Ishikawa (cell line): ENCODE results near the gene IL1F10.

ENCODE experiments used
- CEBPB ChIP-seq: IDR thresholded peaks from 2 replicates; pipeline ENCODE4 v1.6.1; 2012
- CREB1 ChIP-seq: IDR thresholded peaks from 2 replicates; pipeline ENCODE4 v1.6.1; 2012; ENCODE audit warnings: low read depth
- EGR1 ChIP-seq: IDR thresholded peaks from 2 replicates; pipeline ENCODE4 v1.6.1; 2012
- EP300 ChIP-seq: IDR thresholded peaks from 2 replicates; pipeline ENCODE4 v1.6.1; 2012; ENCODE audit warnings: borderline replicate concordance
- FOXM1 ChIP-seq: IDR thresholded peaks from 2 replicates; pipeline ENCODE4 v1.6.1; 2012; ENCODE audit warnings: low read depth, borderline replicate concordance
- MAX ChIP-seq: IDR thresholded peaks from 2 replicates; pipeline ENCODE4 v1.6.1; 2012
- NFIC ChIP-seq: IDR thresholded peaks from 2 replicates; pipeline ENCODE4 v1.6.1; 2012
- RAD21 ChIP-seq: IDR thresholded peaks from 2 replicates; pipeline ENCODE4 v1.6.1; 2012; ENCODE audit warnings: low read depth
- REST ChIP-seq: IDR thresholded peaks from 2 replicates; pipeline ENCODE4 v1.6.1; 2012; ENCODE audit warnings: low read depth, mild to moderate bottlenecking
- TAF1 ChIP-seq: IDR thresholded peaks from 2 replicates; pipeline ENCODE4 v1.6.1; 2012; ENCODE audit warnings: low read depth, mild to moderate bottlenecking
- TCF12 ChIP-seq: IDR thresholded peaks from 2 replicates; pipeline ENCODE4 v1.6.1; 2012; ENCODE audit warnings: low read depth
- TEAD4 ChIP-seq: IDR thresholded peaks from 2 replicates; pipeline ENCODE4 v1.6.1; 2012
- USF1 ChIP-seq: IDR thresholded peaks from 2 replicates; pipeline ENCODE4 v1.6.1; 2012
- YY1 ChIP-seq: IDR thresholded peaks from 2 replicates; pipeline ENCODE4 v1.6.1; 2012; ENCODE audit warnings: low read depth
- ZBTB7A ChIP-seq: IDR thresholded peaks from 2 replicates; pipeline ENCODE4 v1.6.1; 2012; ENCODE audit warnings: low read depth

The IL1F10 gene

GRCh38 chr2:113056521-113056920, 11.2 kb upstream of the IL1F10 start:
- no peak for TF ChIP-seq CREB1
- no peak for TF ChIP-seq NFIC
- no peak for TF ChIP-seq EP300
- no peak for TF ChIP-seq REST
- TF ChIP-seq FOXM1, result no peak
- TF ChIP-seq USF1, result no peak
- TF ChIP-seq TEAD4, result no peak

GRCh38 chr2:113057117-113057516, 10.7 kb upstream of the IL1F10 start:
- no peak for TF ChIP-seq CEBPB
- TF ChIP-seq TAF1, result no peak
- TF ChIP-seq TEAD4, result no peak
- no peak for TF ChIP-seq ZBTB7A
- TF ChIP-seq FOXM1, result no peak
- TF ChIP-seq NFIC, result no peak
- no peak for TF ChIP-seq RAD21
- no peak for TF ChIP-seq CREB1
- TF ChIP-seq USF1, result no peak
- no peak for TF ChIP-seq REST
- no peak for TF ChIP-seq EGR1
- no peak for TF ChIP-seq MAX
- TF ChIP-seq EP300, result no peak
- no peak for TF ChIP-seq YY1
- TF ChIP-seq TCF12, result no peak

GRCh38 chr2:113058411-113058994, 9.3 kb upstream of the IL1F10 start:
- no peak for TF ChIP-seq ZBTB7A
- no peak for TF ChIP-seq YY1
- no peak for TF ChIP-seq NFIC
- TF ChIP-seq CREB1, result no peak
- TF ChIP-seq EP300, result no peak
- no peak for TF ChIP-seq FOXM1
- TF ChIP-seq CEBPB, result no peak
- no peak for TF ChIP-seq MAX
- TF ChIP-seq REST, result no peak
- no peak for TF ChIP-seq EGR1
- TF ChIP-seq TEAD4, result no peak
- TF ChIP-seq TAF1, result no peak

- TF ChIP-seq RAD21, result no peak
- TF ChIP-seq EP300, result no peak
- TF ChIP-seq ZBTB7A, result no peak
- TF ChIP-seq TAF1, result no peak
- no peak for TF ChIP-seq FOXM1
- TF ChIP-seq EGR1, result no peak
- no peak for TF ChIP-seq USF1
- no peak for TF ChIP-seq TCF12
Observed at GRCh38 chr2:113058998-113059960, 8.5 kb upstream of the IL1F10 start, which contains the start of gene IL36RN. Gene IL36RN (plus strand): TSS chr2:113059198. CDS start chr2:113059439, 241 bp downstream.
